Measurements from ENCODE around the gene ZNF497. TPM values are rescaled to one million over a fixed set of nuclear protein-coding genes. Genes with fewer than 3 reads are reported as not detected.
A peak's percentile ranks its signal among the peaks of the same experiment; 100 is the strongest.
"Not testable (repeated sequence)": the region's sequence is repeated elsewhere in the genome, so short reads cannot be mapped to it uniquely, and the experiment has no call there.

ZNF497 gene
- total RNA-seq, 1 experiment from 2014 or later = 2.4 TPM

DNA sequence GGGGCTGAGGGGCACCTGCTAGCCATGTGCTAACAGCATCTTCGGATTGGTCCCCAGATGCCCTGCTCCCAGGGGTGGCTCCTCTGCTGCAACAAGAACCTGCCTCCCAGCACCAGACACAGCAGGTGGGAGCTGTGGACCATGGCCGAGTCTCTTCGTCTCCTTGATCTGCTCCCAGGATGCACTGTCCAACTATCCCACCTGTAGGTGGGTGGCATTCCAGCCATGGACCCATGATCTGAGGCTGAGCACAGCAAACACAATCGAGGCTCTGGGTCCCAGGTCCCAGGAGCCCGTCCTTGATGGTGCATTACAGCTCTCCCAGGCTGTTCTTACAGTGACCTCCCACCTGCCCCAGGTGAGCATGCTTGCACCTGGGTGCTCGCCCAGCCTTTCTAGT is 16.7 kb upstream of the ZNF497 start:
- H3K9ac ChIP-seq (ENCODE audit: extremely low read depth, insufficient read length, low read length) = no peak overlapping the region
- H3T11ph ChIP-seq (ENCODE audit: low read length) = no peak overlapping the region
- DNase-seq = no peak
- H3K14ac ChIP-seq (ENCODE audit: insufficient read depth, low read length) = no peak overlapping the region
- no peaks in the 10 kb centered on the region for H3K9me3 Mint-ChIP-seq
- no peak overlapping the region for H2BK15ac ChIP-seq (ENCODE audit: low read depth, low read length)
- H3K27ac Mint-ChIP-seq = no peak overlapping the region
- H3K79me1 ChIP-seq (ENCODE audit: insufficient read depth, low read depth, low read length, poor library complexity, severe bottlenecking) = no peaks in the 10 kb centered on the region
- no peak overlapping the region for H2AK5ac ChIP-seq (ENCODE audit: insufficient read length, low read length)
- H3K9me3 ChIP-seq (ENCODE audit: control insufficient read depth, low read depth, low read length) = no peaks in the 10 kb centered on the region
- no peak overlapping the region for H2BK120ac ChIP-seq (ENCODE audit: low read depth, low read length, poor library complexity, severe bottlenecking)
- H2BK20ac ChIP-seq (ENCODE audit: low read depth, low read length, poor library complexity, severe bottlenecking) = no peak overlapping the region
- H3K36me3 Mint-ChIP-seq (ENCODE audit: insufficient read depth in 1 of 3, low read depth in 3 of 3) = no peaks in the 10 kb centered on the region
- no peaks in the 10 kb centered on the region for H3K27me3 ChIP-seq (ENCODE audit: insufficient read depth, low read length)
- no peak overlapping the region for H3K4me2 ChIP-seq (ENCODE audit: insufficient read depth, insufficient read length, low read length)
- H3K4me1 Mint-ChIP-seq = peaks cover 8 to 11% of the 10 kb centered on the region in 2 experiments
- no peaks in the 10 kb centered on the region for H3K79me2 ChIP-seq (ENCODE audit: insufficient read depth, low read length)
- peaks cover 3% of the 10 kb centered on the region; the same call in 1 of the 2 replicates for H3K4me1 ChIP-seq (ENCODE audit: insufficient read depth, low read length)
- no peak overlapping the region for H3K18ac ChIP-seq (ENCODE audit: insufficient read length, low read depth, low read length)
- H3K4ac ChIP-seq (ENCODE audit: low read depth, low read length) = no peak overlapping the region
- H4K20me1 ChIP-seq (ENCODE audit: control insufficient read depth, insufficient read depth, insufficient read length) = no peaks in the 10 kb centered on the region
- H2AFZ ChIP-seq (ENCODE audit: low read length) = no peak overlapping the region
- H4K91ac ChIP-seq (ENCODE audit: insufficient read length, low read depth, low read length) = no peak overlapping the region
- no peak overlapping the region for H2BK5ac ChIP-seq (ENCODE audit: insufficient read length, low read length)
- peaks cover 10% of the 10 kb centered on the region for H3K23me2 ChIP-seq (ENCODE audit: insufficient read length, low read depth, low read length, poor library complexity, severe bottlenecking)
- H4K5ac ChIP-seq (ENCODE audit: insufficient read length, low read depth, low read length) = no peak overlapping the region
- H3K56ac ChIP-seq (ENCODE audit: insufficient read length, low read depth, low read length) = no peak overlapping the region
- peak overlapping the region; percentile 82 to 86 for H3K4me3 Mint-ChIP-seq
- H3K27ac ChIP-seq (ENCODE audit: insufficient read length, low read depth, low read length) = no peak overlapping the region
- no peak for TF ChIP-seq CTCF (conservative IDR thresholded peaks at IDR 0.05)
- no peak overlapping the region for H4K8ac ChIP-seq (replicated peaks; ENCODE audit: insufficient read length, low read depth, low read length)
- no peak overlapping the region for H3K23ac ChIP-seq (ENCODE audit: insufficient read length, low read depth, low read length)
- no CpG with 5 or more reads among the region's 6 CpGs for WGBS (ENCODE audit: extremely low coverage, insufficient read length, low lambda C conversion rate)
- no peak overlapping the region for H2BK12ac ChIP-seq (ENCODE audit: insufficient read length, low read depth, low read length)
- H3K27me3 Mint-ChIP-seq (ENCODE audit: low read depth) = no peaks in the 10 kb centered on the region

GRCh38 chr19:58376724-58377123 is 14.2 kb upstream of the ZNF497 start:
- no CpG with 5 or more reads among the region's 7 CpGs for WGBS (ENCODE audit: extremely low coverage, insufficient read length, low lambda C conversion rate)

More at GRCh38 chr19:58376724-58377123, 14.2 kb upstream of the ZNF497 start:
- not testable (repeated sequence) for H4K91ac ChIP-seq (ENCODE audit: insufficient read length, low read depth, low read length); H2BK120ac ChIP-seq (ENCODE audit: low read depth, low read length, poor library complexity, severe bottlenecking); H3K4me1 ChIP-seq (ENCODE audit: insufficient read depth, low read length); H3K4me2 ChIP-seq (ENCODE audit: insufficient read depth, insufficient read length, low read length); H3K27ac ChIP-seq (ENCODE audit: insufficient read length, low read depth, low read length); H3K79me1 ChIP-seq (ENCODE audit: insufficient read depth, low read depth, low read length, poor library complexity, severe bottlenecking); H3K9ac ChIP-seq (ENCODE audit: extremely low read depth, insufficient read length, low read length); H4K20me1 ChIP-seq (ENCODE audit: control insufficient read depth, insufficient read depth, insufficient read length); H3K9me3 Mint-ChIP-seq; H3K27me3 Mint-ChIP-seq (ENCODE audit: low read depth); H3K9me3 ChIP-seq (ENCODE audit: control insufficient read depth, low read depth, low read length); H3K56ac ChIP-seq (ENCODE audit: insufficient read length, low read depth, low read length); H3K18ac ChIP-seq (ENCODE audit: insufficient read length, low read depth, low read length); DNase-seq; H3K23ac ChIP-seq (ENCODE audit: insufficient read length, low read depth, low read length); H3K4ac ChIP-seq (ENCODE audit: low read depth, low read length); H3K79me2 ChIP-seq (ENCODE audit: insufficient read depth, low read length); H3K36me3 Mint-ChIP-seq (ENCODE audit: insufficient read depth in 1 of 3, low read depth in 3 of 3); H2BK15ac ChIP-seq (ENCODE audit: low read depth, low read length); H3K14ac ChIP-seq (ENCODE audit: insufficient read depth, low read length); H3K4me1 Mint-ChIP-seq; H3T11ph ChIP-seq (ENCODE audit: low read length); H4K8ac ChIP-seq (replicated peaks; ENCODE audit: insufficient read length, low read depth, low read length); H4K5ac ChIP-seq (ENCODE audit: insufficient read length, low read depth, low read length); H2BK20ac ChIP-seq (ENCODE audit: low read depth, low read length, poor library complexity, severe bottlenecking); H2AK5ac ChIP-seq (ENCODE audit: insufficient read length, low read length); H3K27me3 ChIP-seq (ENCODE audit: insufficient read depth, low read length); H2BK5ac ChIP-seq (ENCODE audit: insufficient read length, low read length); H2AFZ ChIP-seq (ENCODE audit: low read length); H2BK12ac ChIP-seq (ENCODE audit: insufficient read length, low read depth, low read length); H3K4me3 Mint-ChIP-seq; H3K27ac Mint-ChIP-seq
- H3K23me2 ChIP-seq (ENCODE audit: insufficient read length, low read depth, low read length, poor library complexity, severe bottlenecking) = peaks cover 10% of the 10 kb centered on the region
